ENCODE results near the gene AKT3.

The AKT3 gene

GRCh38 chr1:243585982-243586381 is 264.1 kb downstream of the AKT3 start:
- Histone ChIP-seq H3K4me2 (ENCODE audit: low read depth, low read length, poor library complexity, severe bottlenecking) (no peak overlapping the region), H3K4me3 (ENCODE audit: low read length, poor library complexity, severe bottlenecking) (no peak overlapping the region), H3K27me3 (ENCODE audit: insufficient read depth, low read length, poor library complexity, severe bottlenecking) (no peaks in the 10 kb centered on the region), H3K4me1 (ENCODE audit: insufficient read depth, low read length, poor library complexity, severe bottlenecking) (no peaks in the 10 kb centered on the region), H3F3A (ENCODE audit: low read depth) (no peaks in the 10 kb centered on the region), H3K79me2 (ENCODE audit: insufficient read depth, low read length) (no peaks in the 10 kb centered on the region), H3K36me3 (ENCODE audit: insufficient read depth, low read length) (no peaks in the 10 kb centered on the region), H4K20me1 (ENCODE audit: insufficient read depth, low read length, poor library complexity, severe bottlenecking) (no peaks in the 10 kb centered on the region), H3K9ac (ENCODE audit: low read depth, low read length, poor library complexity, severe bottlenecking) (no peak overlapping the region), H3K9me3 (ENCODE audit: insufficient read depth, low read depth, low read length) (peaks cover 8% of the 10 kb centered on the region; the same call in 1 of the 2 replicates), H3K9me2 (replicated peaks; ENCODE audit: low read depth, low read length) (no peaks in the 10 kb centered on the region), H2AFZ (ENCODE audit: low read length) (no peak overlapping the region)
- TF ChIP-seq EZH2phosphoT487 (IDR thresholded peaks at IDR 0.05; ENCODE audit: borderline replicate concordance) = no peak
- TF ChIP-seq, protein P1, sequence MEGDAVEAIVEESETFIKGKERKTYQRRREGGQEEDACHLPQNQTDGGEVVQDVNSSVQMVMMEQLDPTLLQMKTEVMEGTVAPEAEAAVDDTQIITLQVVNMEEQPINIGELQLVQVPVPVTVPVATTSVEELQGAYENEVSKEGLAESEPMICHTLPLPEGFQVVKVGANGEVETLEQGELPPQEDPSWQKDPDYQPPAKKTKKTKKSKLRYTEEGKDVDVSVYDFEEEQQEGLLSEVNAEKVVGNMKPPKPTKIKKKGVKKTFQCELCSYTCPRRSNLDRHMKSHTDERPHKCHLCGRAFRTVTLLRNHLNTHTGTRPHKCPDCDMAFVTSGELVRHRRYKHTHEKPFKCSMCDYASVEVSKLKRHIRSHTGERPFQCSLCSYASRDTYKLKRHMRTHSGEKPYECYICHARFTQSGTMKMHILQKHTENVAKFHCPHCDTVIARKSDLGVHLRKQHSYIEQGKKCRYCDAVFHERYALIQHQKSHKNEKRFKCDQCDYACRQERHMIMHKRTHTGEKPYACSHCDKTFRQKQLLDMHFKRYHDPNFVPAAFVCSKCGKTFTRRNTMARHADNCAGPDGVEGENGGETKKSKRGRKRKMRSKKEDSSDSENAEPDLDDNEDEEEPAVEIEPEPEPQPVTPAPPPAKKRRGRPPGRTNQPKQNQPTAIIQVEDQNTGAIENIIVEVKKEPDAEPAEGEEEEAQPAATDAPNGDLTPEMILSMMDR (conservative IDR thresholded peaks at IDR 0.05; ENCODE audit: low read length) = no peak

- Histone ChIP-seq H4K20me1 (ENCODE audit: insufficient read depth, low read length, poor library complexity, severe bottlenecking) (no peaks in the 10 kb centered on the region), H3K9ac (ENCODE audit: low read depth, low read length, poor library complexity, severe bottlenecking) (no peak overlapping the region), H3K27me3 (ENCODE audit: insufficient read depth, low read length, poor library complexity, severe bottlenecking) (no peaks in the 10 kb centered on the region), H3K36me3 (ENCODE audit: insufficient read depth, low read length) (no peaks in the 10 kb centered on the region), H3K79me2 (ENCODE audit: insufficient read depth, low read length) (no peaks in the 10 kb centered on the region), H3K9me2 (replicated peaks; ENCODE audit: low read depth, low read length) (no peaks in the 10 kb centered on the region), H3F3A (ENCODE audit: low read depth) (no peaks in the 10 kb centered on the region), H3K9me3 (ENCODE audit: insufficient read depth, low read depth, low read length) (peaks cover 8% of the 10 kb centered on the region; the same call in 1 of the 2 replicates), H2AFZ (ENCODE audit: low read length) (no peak overlapping the region), H3K4me1 (ENCODE audit: insufficient read depth, low read length, poor library complexity, severe bottlenecking) (no peaks in the 10 kb centered on the region), H3K4me2 (ENCODE audit: low read depth, low read length, poor library complexity, severe bottlenecking) (no peak overlapping the region), H3K4me3 (ENCODE audit: low read length, poor library complexity, severe bottlenecking) (no peak overlapping the region)
- TF ChIP-seq, protein P1 (conservative IDR thresholded peaks at IDR 0.05; ENCODE audit: low read length) = no peak
- no peak for TF ChIP-seq EZH2phosphoT487 (IDR thresholded peaks at IDR 0.05; ENCODE audit: borderline replicate concordance)
These were observed 267.7 kb downstream of the AKT3 start for GRCh38 chr1:243582326-243582725.

DNA sequence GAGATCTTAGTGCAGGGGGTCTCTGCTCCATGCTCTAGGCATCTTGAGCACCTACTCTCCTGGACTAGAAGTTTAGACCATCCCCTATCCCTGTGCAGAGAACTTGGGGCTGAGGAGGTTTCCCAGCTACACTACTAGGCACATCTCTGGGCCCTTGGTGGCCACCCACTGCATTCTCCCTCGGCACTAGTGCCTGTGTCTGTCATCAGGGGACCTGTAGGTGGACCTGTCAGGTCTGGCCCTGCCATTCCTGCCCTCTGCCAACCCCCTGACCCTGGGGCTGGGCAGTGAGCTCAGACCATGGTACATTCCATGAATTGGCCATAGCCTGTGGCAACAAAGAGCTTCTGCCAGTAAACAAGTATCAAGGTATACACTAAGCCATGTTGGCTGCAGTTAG is 269.1 kb downstream of the AKT3 start:
- Histone ChIP-seq H3K27me3 (ENCODE audit: insufficient read depth, low read length, poor library complexity, severe bottlenecking) (no peaks in the 10 kb centered on the region), H3K79me2 (ENCODE audit: insufficient read depth, low read length) (no peaks in the 10 kb centered on the region), H4K20me1 (ENCODE audit: insufficient read depth, low read length, poor library complexity, severe bottlenecking) (no peaks in the 10 kb centered on the region), H2AFZ (ENCODE audit: low read length) (no peak overlapping the region), H3K9me2 (replicated peaks; ENCODE audit: low read depth, low read length) (no peaks in the 10 kb centered on the region), H3F3A (ENCODE audit: low read depth) (no peaks in the 10 kb centered on the region), H3K9me3 (ENCODE audit: insufficient read depth, low read depth, low read length) (peaks cover 8% of the 10 kb centered on the region; the same call in 1 of the 2 replicates), H3K36me3 (ENCODE audit: insufficient read depth, low read length) (no peaks in the 10 kb centered on the region), H3K4me1 (ENCODE audit: insufficient read depth, low read length, poor library complexity, severe bottlenecking) (no peaks in the 10 kb centered on the region), H3K4me3 (ENCODE audit: low read length, poor library complexity, severe bottlenecking) (no peak overlapping the region), H3K4me2 (ENCODE audit: low read depth, low read length, poor library complexity, severe bottlenecking) (no peak overlapping the region), H3K9ac (ENCODE audit: low read depth, low read length, poor library complexity, severe bottlenecking) (no peak overlapping the region)
- no peak for TF ChIP-seq EZH2phosphoT487 (IDR thresholded peaks at IDR 0.05; ENCODE audit: borderline replicate concordance)
- TF ChIP-seq, protein P1 (conservative IDR thresholded peaks at IDR 0.05; ENCODE audit: low read length) = no peak
